Gastroesophageal sphincter (tissue), 4 donors: Measurements from ENCODE around the gene ZNF787. TPM values are rescaled to one million over a fixed set of nuclear protein-coding genes. Genes with fewer than 3 reads are reported as not detected.

Experiments used
- ATAC-seq: fragments of 150-250 bp; one replicate; pipeline ENCODE4 v1.9.1; 2016; ENCODE audit warnings: mild to moderate bottlenecking, moderate library complexity
- H3K27ac ChIP-seq, 4 donors: fragments of 200-600 bp; sonication (generic) in 3 of 4; 1 replicate in 3 of 4; 2 replicates in 1 of 4; pipeline ENCODE4 v1.5.1; 2016 to 2019
- H3K27me3 ChIP-seq: fragments of 200-600 bp; sonication (generic); one replicate; pipeline ENCODE4 v1.5.1; 2019
- H3K36me3 ChIP-seq, 2 donors: fragments of 200-600 bp; sonication (generic); one replicate each; pipeline ENCODE4 v1.5.1; 2019; ENCODE audit warnings: control low read depth in 1 of 2
- H3K4me1 ChIP-seq, 3 donors: fragments of 200-600 bp; sonication (generic); 1 replicate in 2 of 3; 2 replicates in 1 of 3; pipeline ENCODE4 v1.5.1; 2016 to 2019; ENCODE audit warnings: control low read depth in 2 of 3
- H3K4me3 ChIP-seq, 2 donors: fragments of 200-600 bp; sonication (generic); one replicate each; pipeline ENCODE4 v1.5.1; 2019; ENCODE audit warnings: mild to moderate bottlenecking in 1 of 2, moderate library complexity in 1 of 2
- H3K9me3 ChIP-seq, 3 donors: fragments of 200-600 bp; sonication (generic); one replicate each; pipeline ENCODE4 v1.5.1; 2017 to 2019; ENCODE audit warnings: control low read depth in 2 of 3
- CTCF ChIP-seq, 4 experiments: fragments of 200-600 bp in 2 of 4; fragments of 450-650 bp in 2 of 4; sonication (generic) in 1 of 4; IDR thresholded peaks; one replicate each; pipeline ENCODE4 v1.5.1; 2017 to 2019; ENCODE audit warnings: antibody characterized with exemption in 4 of 4, mild to moderate bottlenecking in 2 of 4, moderate library complexity in 2 of 4
- EP300 ChIP-seq: sonication (generic); formaldehyde crosslinking; IDR thresholded peaks from one replicate; pipeline ENCODE4 v1.6.1; 2017; ENCODE audit warnings: antibody characterized with exemption, mild to moderate bottlenecking
- POLR2A ChIP-seq, 2 donors: fragments of 450-650 bp; IDR thresholded peaks; one replicate each; pipeline ENCODE4 v1.6.1; 2017; ENCODE audit warnings: antibody characterized with exemption in 2 of 2, mild to moderate bottlenecking in 2 of 2, moderate library complexity in 1 of 2
- POLR2AphosphoS5 ChIP-seq: sonication (generic); formaldehyde crosslinking; IDR thresholded peaks from one replicate; pipeline ENCODE4 v1.6.1; 2017; ENCODE audit warnings: antibody characterized with exemption
- WGBS, 2 donors: methylation state at CpG; one replicate each; pipeline ENCODE4 v1.1.5; 2018; ENCODE audit warnings: low coverage in 1 of 2; 5-methylcytosine and 5-hydroxymethylcytosine counted together
- total RNA-seq, 4 donors: library from RNA; depleted of rRNA; stranded (reverse); fragments of >200 nt; gene quantifications; one replicate each; pipeline ENCODE4 v1.1.0, GENCODE V29; 2016

Gene ZNF787
- total RNA-seq, 4 donors from 2014 or later: 18.6 to 31.8 (median 19.7) TPM

GRCh38 chr19:56117376-56117884, 3.7 kb downstream of the ZNF787 start:
- H3K4me3 ChIP-seq: no peak overlapping the region
- peaks cover 0 to 89% (median 57%) of the 10 kb centered on the region in 3 donors for H3K4me1 ChIP-seq
- peaks cover 0 to 6% of the 10 kb centered on the region in 2 donors for H3K36me3 ChIP-seq
- no peaks in the 10 kb centered on the region for H3K9me3 ChIP-seq
- TF ChIP-seq CTCF (IDR thresholded peaks at IDR 0.05) (no peak), EP300 (no peak), POLR2AphosphoS5 (no peak), POLR2A (IDR thresholded peaks at IDR 0.05) (no peak)
- WGBS, 2 donors: 72 to 76% methylated on average over 3 to 8 of the region's 14 CpGs
- H3K27me3 ChIP-seq: no peaks in the 10 kb centered on the region
- H3K27ac ChIP-seq: peak overlapping the region in 1 of 4 donors; percentile 98
- no peak for ATAC-seq

- Histone ChIP-seq H3K36me3 (peaks cover 0 to 6% of the 10 kb centered on the region in 2 donors), H3K9me3 (no peaks in the 10 kb centered on the region), H3K4me1 (peaks cover 3 to 91% (median 65%) of the 10 kb centered on the region in 3 donors), H3K4me3 (no peak overlapping the region), H3K27ac (no peak overlapping the region), H3K27me3 (no peaks in the 10 kb centered on the region)
- 55 to 82% methylated on average over 3 to 4 of the region's 6 CpGs for WGBS, 2 donors
- TF ChIP-seq EP300: no peak
- no peak for TF ChIP-seq CTCF (IDR thresholded peaks at IDR 0.05)
- TF ChIP-seq POLR2A (IDR thresholded peaks at IDR 0.05): no peak
- TF ChIP-seq POLR2AphosphoS5: no peak
- no peak for ATAC-seq
These were observed 4.5 kb downstream of the ZNF787 start for GRCh38 chr19:56116606-56117005.

- H3K27ac ChIP-seq: no peak overlapping the region
- no peak for TF ChIP-seq CTCF (IDR thresholded peaks at IDR 0.05)
- no peak for TF ChIP-seq POLR2A (IDR thresholded peaks at IDR 0.05)
- TF ChIP-seq POLR2AphosphoS5: no peak
- TF ChIP-seq EP300: no peak
- H3K9me3 ChIP-seq: no peaks in the 10 kb centered on the region
- H3K27me3 ChIP-seq: no peaks in the 10 kb centered on the region
- WGBS, 2 donors: 100% methylated on average over 2 of the region's 21 CpGs; no CpG with 5 or more reads in 1 of the 2 donors
- ATAC-seq: no peak
- H3K36me3 ChIP-seq: peaks cover 0 to 6% of the 10 kb centered on the region in 2 donors
- no peak overlapping the region for H3K4me3 ChIP-seq
- peaks cover 10 to 100% (median 76%) of the 10 kb centered on the region in 3 donors for H3K4me1 ChIP-seq
These were observed 5.6 kb downstream of the ZNF787 start for GRCh38 chr19:56115490-56115889.

- Histone ChIP-seq H3K4me3 (no peak overlapping the region), H3K4me1 (peaks cover 10 to 100% (median 79%) of the 10 kb centered on the region in 3 donors), H3K36me3 (peaks cover 0 to 6% of the 10 kb centered on the region in 2 donors), H3K27me3 (no peaks in the 10 kb centered on the region), H3K9me3 (no peaks in the 10 kb centered on the region), H3K27ac (peak overlapping the region in 3 of 4 donors; percentile 38 to 64 (median 62))
- TF ChIP-seq POLR2AphosphoS5 (no peak), CTCF (IDR thresholded peaks at IDR 0.05) (no peak), POLR2A (IDR thresholded peaks at IDR 0.05) (no peak), EP300 (no peak)
- 84 to 100% methylated on average over 2 to 8 of the region's 10 CpGs for WGBS, 2 donors
- ATAC-seq: no peak
These were observed 6.4 kb downstream of the ZNF787 start for GRCh38 chr19:56114778-56115110.

GRCh38 chr19:56114051-56114777, 6.9 kb downstream of the ZNF787 start:
- Histone ChIP-seq H3K36me3 (peaks cover 0 to 6% of the 10 kb centered on the region in 2 donors), H3K27me3 (no peaks in the 10 kb centered on the region), H3K4me1 (peaks cover 10 to 100% (median 77%) of the 10 kb centered on the region in 3 donors), H3K4me3 (peak overlapping the region in 1 of 2 donors; percentile 1), H3K27ac (peak overlapping the region in 3 of 4 donors; percentile 38 to 64 (median 62)), H3K9me3 (no peaks in the 10 kb centered on the region)
- no peak for ATAC-seq
- TF ChIP-seq EP300: no peak
- TF ChIP-seq CTCF (IDR thresholded peaks at IDR 0.05): no peak
- WGBS, 2 donors: 46 to 63% methylated on average over 10 to 11 of the region's 19 CpGs
